Panc1 (cell line): ENCODE measurements around the gene SORBS1.

Source experiments
- POLR2AphosphoS5 ChIP-seq: IDR thresholded peaks from 2 replicates; pipeline ENCODE4 v1.6.1; 2012; ENCODE audit warnings: mild to moderate bottlenecking, low read depth, low read length, moderate library complexity
- SIN3A ChIP-seq: IDR thresholded peaks from 2 replicates; pipeline ENCODE4 v1.6.1; 2012; ENCODE audit warnings: low read depth, mild to moderate bottlenecking, low read length, moderate library complexity, borderline replicate concordance; ENCODE audit not compliant: insufficient read depth
- TCF7L2 ChIP-seq: IDR thresholded peaks from 2 replicates; pipeline ENCODE4 v1.6.1; 2011; ENCODE audit warnings: mild to moderate bottlenecking, low read depth, low read length, inconsistent platforms
- TF ChIP-seq, protein P1 (sequence below): fragments of 450-650 bp; IDR thresholded peaks from 2 replicates; pipeline ENCODE4 v1.5.1; 2017; ENCODE audit warnings: mild to moderate bottlenecking
- TF ChIP-seq, protein P2 (sequence below), 2 experiments: IDR thresholded peaks; 2 replicates each; pipeline ENCODE4 v1.6.1; 2011 to 2012; ENCODE audit warnings: low read depth in 2 of 2, control low read depth in 1 of 2, low read length in 1 of 2, mild to moderate bottlenecking in 1 of 2, moderate library complexity in 1 of 2; ENCODE audit not compliant: insufficient read depth in 1 of 2

DNA sequence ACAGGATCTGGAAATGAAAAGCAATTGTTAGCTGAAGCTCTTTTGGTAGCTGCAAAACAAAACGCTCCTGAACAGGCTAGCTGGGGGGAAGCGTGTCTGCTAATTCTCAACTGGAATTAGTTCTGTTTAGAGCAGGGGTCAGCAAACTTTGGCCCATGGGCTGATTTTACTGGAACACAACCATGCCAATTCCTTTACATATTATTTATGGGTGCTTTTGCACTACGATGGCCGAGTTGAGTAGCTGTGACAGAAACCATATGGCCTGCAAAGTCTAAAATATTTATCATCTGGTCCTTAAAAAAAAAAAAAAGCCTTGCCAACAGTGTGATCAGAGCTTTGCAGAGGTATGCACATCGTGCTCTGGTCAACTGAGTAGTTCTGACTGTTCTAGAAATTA lies 162.0 kb downstream of the SORBS1 start:
- TF ChIP-seq, protein P1, sequence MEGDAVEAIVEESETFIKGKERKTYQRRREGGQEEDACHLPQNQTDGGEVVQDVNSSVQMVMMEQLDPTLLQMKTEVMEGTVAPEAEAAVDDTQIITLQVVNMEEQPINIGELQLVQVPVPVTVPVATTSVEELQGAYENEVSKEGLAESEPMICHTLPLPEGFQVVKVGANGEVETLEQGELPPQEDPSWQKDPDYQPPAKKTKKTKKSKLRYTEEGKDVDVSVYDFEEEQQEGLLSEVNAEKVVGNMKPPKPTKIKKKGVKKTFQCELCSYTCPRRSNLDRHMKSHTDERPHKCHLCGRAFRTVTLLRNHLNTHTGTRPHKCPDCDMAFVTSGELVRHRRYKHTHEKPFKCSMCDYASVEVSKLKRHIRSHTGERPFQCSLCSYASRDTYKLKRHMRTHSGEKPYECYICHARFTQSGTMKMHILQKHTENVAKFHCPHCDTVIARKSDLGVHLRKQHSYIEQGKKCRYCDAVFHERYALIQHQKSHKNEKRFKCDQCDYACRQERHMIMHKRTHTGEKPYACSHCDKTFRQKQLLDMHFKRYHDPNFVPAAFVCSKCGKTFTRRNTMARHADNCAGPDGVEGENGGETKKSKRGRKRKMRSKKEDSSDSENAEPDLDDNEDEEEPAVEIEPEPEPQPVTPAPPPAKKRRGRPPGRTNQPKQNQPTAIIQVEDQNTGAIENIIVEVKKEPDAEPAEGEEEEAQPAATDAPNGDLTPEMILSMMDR: no peak
- TF ChIP-seq SIN3A (no peak), POLR2AphosphoS5 (no peak), TCF7L2 (no peak)
- TF ChIP-seq, protein P2, sequence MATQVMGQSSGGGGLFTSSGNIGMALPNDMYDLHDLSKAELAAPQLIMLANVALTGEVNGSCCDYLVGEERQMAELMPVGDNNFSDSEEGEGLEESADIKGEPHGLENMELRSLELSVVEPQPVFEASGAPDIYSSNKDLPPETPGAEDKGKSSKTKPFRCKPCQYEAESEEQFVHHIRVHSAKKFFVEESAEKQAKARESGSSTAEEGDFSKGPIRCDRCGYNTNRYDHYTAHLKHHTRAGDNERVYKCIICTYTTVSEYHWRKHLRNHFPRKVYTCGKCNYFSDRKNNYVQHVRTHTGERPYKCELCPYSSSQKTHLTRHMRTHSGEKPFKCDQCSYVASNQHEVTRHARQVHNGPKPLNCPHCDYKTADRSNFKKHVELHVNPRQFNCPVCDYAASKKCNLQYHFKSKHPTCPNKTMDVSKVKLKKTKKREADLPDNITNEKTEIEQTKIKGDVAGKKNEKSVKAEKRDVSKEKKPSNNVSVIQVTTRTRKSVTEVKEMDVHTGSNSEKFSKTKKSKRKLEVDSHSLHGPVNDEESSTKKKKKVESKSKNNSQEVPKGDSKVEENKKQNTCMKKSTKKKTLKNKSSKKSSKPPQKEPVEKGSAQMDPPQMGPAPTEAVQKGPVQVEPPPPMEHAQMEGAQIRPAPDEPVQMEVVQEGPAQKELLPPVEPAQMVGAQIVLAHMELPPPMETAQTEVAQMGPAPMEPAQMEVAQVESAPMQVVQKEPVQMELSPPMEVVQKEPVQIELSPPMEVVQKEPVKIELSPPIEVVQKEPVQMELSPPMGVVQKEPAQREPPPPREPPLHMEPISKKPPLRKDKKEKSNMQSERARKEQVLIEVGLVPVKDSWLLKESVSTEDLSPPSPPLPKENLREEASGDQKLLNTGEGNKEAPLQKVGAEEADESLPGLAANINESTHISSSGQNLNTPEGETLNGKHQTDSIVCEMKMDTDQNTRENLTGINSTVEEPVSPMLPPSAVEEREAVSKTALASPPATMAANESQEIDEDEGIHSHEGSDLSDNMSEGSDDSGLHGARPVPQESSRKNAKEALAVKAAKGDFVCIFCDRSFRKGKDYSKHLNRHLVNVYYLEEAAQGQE (IDR thresholded peaks at IDR 0.05; ENCODE audit: insufficient read depth in 1 of 2, low read depth in 2 of 2, low read length in 1 of 2): no peak
